GM23338 (cell line): ENCODE measurements around the gene CYTH1. TPM values are rescaled to one million over a fixed set of nuclear protein-coding genes. Genes with fewer than 3 reads are reported as not detected.

Experiments used
- ATAC-seq: fragments of 200-7000 bp; cut with Tn5 transposase; 3 replicates; pipeline ENCODE4 v1.9.1; 2020
- DNase-seq: peaks from one replicate; pipeline ENCODE4 v3.0.0-alpha.2; 2015; ENCODE audit warnings: low spot score
- H2AFZ ChIP-seq: fragments of 200-600 bp; sonication (generic); 2 replicates; pipeline ENCODE4 v1.8.0; 2016; ENCODE audit warnings: antibody characterized with exemption, mild to moderate bottlenecking, moderate library complexity
- H3F3A ChIP-seq: fragments of 200-600 bp; sonication (generic); replicated peaks from 2 replicates; pipeline ENCODE4 v1.8.0; 2017; ENCODE audit warnings: antibody characterized with exemption, mixed run types, low read depth
- H3K27ac ChIP-seq: fragments of 200-600 bp; sonication (generic); 2 replicates; pipeline ENCODE4 v1.6.1; 2016; ENCODE audit warnings: low read depth
- H3K27me3 ChIP-seq: fragments of 200-600 bp; sonication (generic); 2 replicates; pipeline ENCODE4 v1.8.0; 2016; ENCODE audit warnings: mild to moderate bottlenecking, mixed run types, moderate library complexity; ENCODE audit not compliant: insufficient read depth
- H3K36me3 ChIP-seq: fragments of 200-600 bp; sonication (generic); 2 replicates; pipeline ENCODE4 v1.8.0; 2016; ENCODE audit warnings: mild to moderate bottlenecking; ENCODE audit not compliant: insufficient read depth
- H3K4me1 ChIP-seq: fragments of 200-600 bp; sonication (generic); 2 replicates; pipeline ENCODE4 v1.8.0; 2016; ENCODE audit warnings: mild to moderate bottlenecking, moderate library complexity; ENCODE audit not compliant: insufficient read depth
- H3K4me2 ChIP-seq: fragments of 200-600 bp; sonication (generic); 2 replicates; pipeline ENCODE4 v1.7.1; 2017; ENCODE audit warnings: mixed run types
- H3K4me3 ChIP-seq: fragments of 200-600 bp; sonication (generic); 2 replicates; pipeline ENCODE4 v1.6.1; 2016; ENCODE audit warnings: mixed run types
- H3K79me2 ChIP-seq: fragments of 200-600 bp; sonication (generic); replicated peaks from 2 replicates; pipeline ENCODE4 v1.8.0; 2017; ENCODE audit warnings: mild to moderate bottlenecking; ENCODE audit not compliant: insufficient read depth
- H3K9me2 ChIP-seq: fragments of 200-600 bp; sonication (generic); 2 replicates; pipeline ENCODE4 v1.8.0; 2017; ENCODE audit not compliant: insufficient read depth
- H4K20me1 ChIP-seq: fragments of 200-600 bp; sonication (generic); replicated peaks from 2 replicates; pipeline ENCODE4 v1.8.0; 2017; ENCODE audit warnings: mild to moderate bottlenecking; ENCODE audit not compliant: insufficient read depth
- H3K27ac Mint-ChIP-seq: 2 replicates; pipeline ENCODE4 v1.8.0; 2020; ENCODE audit warnings: inconsistent platforms, mild to moderate bottlenecking, moderate library complexity, mixed read lengths
- H3K27me3 Mint-ChIP-seq: 3 replicates; pipeline ENCODE4 v1.8.0; 2022; ENCODE audit warnings: low read depth, mild to moderate bottlenecking, moderate library complexity, mixed read lengths, inconsistent platforms; ENCODE audit not compliant: insufficient read depth, poor library complexity
- H3K36me3 Mint-ChIP-seq: 3 replicates; pipeline ENCODE4 v1.8.0; 2021; ENCODE audit warnings: low read depth, mild to moderate bottlenecking, inconsistent platforms, moderate library complexity, mixed read lengths
- H3K4me1 Mint-ChIP-seq: 3 replicates; pipeline ENCODE4 v1.8.0; 2020; ENCODE audit warnings: mild to moderate bottlenecking, inconsistent platforms, mixed read lengths
- H3K4me3 Mint-ChIP-seq: 3 replicates; pipeline ENCODE4 v1.8.0; 2021; ENCODE audit warnings: moderate library complexity, mild to moderate bottlenecking, inconsistent platforms, mixed read lengths
- H3K9me3 Mint-ChIP-seq: 3 replicates; pipeline ENCODE4 v1.8.0; 2020; ENCODE audit warnings: moderate library complexity, mild to moderate bottlenecking, inconsistent platforms, mixed read lengths
- CREB1 ChIP-seq: fragments of 250-450 bp; sonication (Bioruptor Pico); IDR thresholded peaks from 2 replicates; pipeline ENCODE4 v1.5.0; 2020; ENCODE audit warnings: low read depth, mild to moderate bottlenecking, moderate library complexity
- EZH2 ChIP-seq: fragments of 200-600 bp; sonication (generic); IDR thresholded peaks from one replicate; pipeline ENCODE4 v1.8.0; 2017; ENCODE audit warnings: antibody characterized with exemption, mild to moderate bottlenecking, low read depth; ENCODE audit not compliant: unreplicated experiment
- EZH2phosphoT487 ChIP-seq: fragments of 200-600 bp; sonication (generic); IDR thresholded peaks from one replicate; pipeline ENCODE4 v1.8.1; 2018; ENCODE audit warnings: antibody characterized with exemption; ENCODE audit not compliant: unreplicated experiment
- JUNB ChIP-seq: IDR thresholded peaks from one replicate; pipeline ENCODE4 v1.6.1; 2016; ENCODE audit warnings: antibody characterized with exemption; ENCODE audit not compliant: unreplicated experiment
- NANOG ChIP-seq: IDR thresholded peaks from 2 replicates; pipeline ENCODE4 v1.6.1; 2016; ENCODE audit warnings: antibody characterized with exemption, borderline replicate concordance
- POLR2AphosphoS5 ChIP-seq: IDR thresholded peaks from 2 replicates; pipeline ENCODE4 v1.6.1; 2016; ENCODE audit warnings: antibody characterized with exemption, low read depth
- STAT1 ChIP-seq: IDR thresholded peaks from one replicate; pipeline ENCODE4 v1.6.1; 2016; ENCODE audit warnings: antibody characterized with exemption; ENCODE audit not compliant: unreplicated experiment
- ZNF114 ChIP-seq: fragments of 250-450 bp; sonication (Bioruptor Pico); IDR thresholded peaks from 2 replicates; pipeline ENCODE4 v1.5.0; 2020; ENCODE audit warnings: mild to moderate bottlenecking, moderate library complexity
- polyA plus RNA-seq: library from polyadenylated mRNA; unstranded; fragments of >200 nt; fragmentation: Nextera tagmentation; extraction: Ambion mirVana; gene quantifications from 2 replicates; pipeline ENCODE4 v1.2.1, GENCODE V29; 2016
- total RNA-seq: library from RNA; depleted of rRNA; stranded (reverse); fragments of >200 nt; shearing (Covaris generic); gene quantifications from 2 replicates; pipeline ENCODE4 v1.2.3, GENCODE V29; 2014
- TF ChIP-seq, protein P1 (sequence below), 2 experiments: fragments of 200-600 bp in 1 of 2; sonication (generic) in 1 of 2; conservative IDR thresholded peaks; 2 replicates each; pipeline versions ENCODE4 v1.5.1 to v1.6.1; 2016 to 2017; ENCODE audit warnings: antibody characterized with exemption in 2 of 2, low read depth in 2 of 2, mild to moderate bottlenecking in 2 of 2, moderate library complexity in 1 of 2
- TF ChIP-seq, protein P2 (sequence below): fragments of 250-450 bp; sonication (Bioruptor Pico); IDR thresholded peaks from 2 replicates; pipeline ENCODE4 v1.5.0; 2020; ENCODE audit warnings: mild to moderate bottlenecking, moderate library complexity
- TF ChIP-seq, protein P3 (sequence below): IDR thresholded peaks from 2 replicates; pipeline ENCODE4 v1.6.1; 2016; ENCODE audit warnings: antibody characterized with exemption

Gene CYTH1
- total and polyA plus RNA-seq, 2 experiments from 2014 or later: 13.8 to 14.5 TPM

DNA sequence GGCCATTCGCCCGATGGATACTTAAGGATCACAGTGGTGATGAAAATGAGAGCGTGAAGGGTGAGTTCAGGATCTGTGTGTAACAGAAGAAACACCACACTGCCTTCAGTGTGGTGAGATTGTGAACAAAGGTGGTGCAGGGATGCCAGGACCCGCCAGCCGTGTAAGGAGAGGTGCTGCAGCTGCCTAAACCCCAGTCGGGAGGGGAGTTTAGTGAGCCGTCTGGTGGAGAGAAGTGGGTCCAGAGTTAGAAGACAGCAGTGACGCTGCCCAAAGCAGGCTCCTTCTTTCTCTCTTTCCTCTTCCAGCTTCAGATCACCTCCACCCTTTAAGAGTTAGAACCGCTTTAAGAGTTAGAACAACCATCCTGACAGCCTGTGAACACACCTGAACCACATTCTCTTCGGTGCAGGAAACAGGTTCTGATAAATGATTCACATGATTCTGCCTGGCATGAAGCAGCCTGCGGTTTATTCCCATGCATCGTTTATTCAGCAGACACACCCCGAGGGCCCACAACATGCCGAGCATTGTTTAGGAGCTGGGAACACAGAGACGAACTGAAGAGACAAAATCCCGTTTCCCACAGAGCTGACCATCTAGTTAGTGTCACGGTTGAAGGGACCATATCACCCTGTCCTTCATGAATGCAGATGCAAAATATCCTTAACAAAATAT lies 120.8 kb downstream of the CYTH1 start:
- peaks cover 1% of the 10 kb centered on the region for H3K4me1 Mint-ChIP-seq
- DNase-seq (no peak), ATAC-seq (no peak)
- no peaks in the 10 kb centered on the region for H3K27me3 ChIP-seq
- H4K20me1 ChIP-seq: no peaks in the 10 kb centered on the region
- H3K36me3 ChIP-seq: no peaks in the 10 kb centered on the region
- no peaks in the 10 kb centered on the region for H3K9me3 Mint-ChIP-seq
- H3K27ac Mint-ChIP-seq: no peak overlapping the region
- H3K4me3 ChIP-seq: no peak overlapping the region
- no peaks in the 10 kb centered on the region for H3F3A ChIP-seq
- no peak for TF ChIP-seq CREB1 (CRISPR knock-in tag)
- TF ChIP-seq, protein P1, sequence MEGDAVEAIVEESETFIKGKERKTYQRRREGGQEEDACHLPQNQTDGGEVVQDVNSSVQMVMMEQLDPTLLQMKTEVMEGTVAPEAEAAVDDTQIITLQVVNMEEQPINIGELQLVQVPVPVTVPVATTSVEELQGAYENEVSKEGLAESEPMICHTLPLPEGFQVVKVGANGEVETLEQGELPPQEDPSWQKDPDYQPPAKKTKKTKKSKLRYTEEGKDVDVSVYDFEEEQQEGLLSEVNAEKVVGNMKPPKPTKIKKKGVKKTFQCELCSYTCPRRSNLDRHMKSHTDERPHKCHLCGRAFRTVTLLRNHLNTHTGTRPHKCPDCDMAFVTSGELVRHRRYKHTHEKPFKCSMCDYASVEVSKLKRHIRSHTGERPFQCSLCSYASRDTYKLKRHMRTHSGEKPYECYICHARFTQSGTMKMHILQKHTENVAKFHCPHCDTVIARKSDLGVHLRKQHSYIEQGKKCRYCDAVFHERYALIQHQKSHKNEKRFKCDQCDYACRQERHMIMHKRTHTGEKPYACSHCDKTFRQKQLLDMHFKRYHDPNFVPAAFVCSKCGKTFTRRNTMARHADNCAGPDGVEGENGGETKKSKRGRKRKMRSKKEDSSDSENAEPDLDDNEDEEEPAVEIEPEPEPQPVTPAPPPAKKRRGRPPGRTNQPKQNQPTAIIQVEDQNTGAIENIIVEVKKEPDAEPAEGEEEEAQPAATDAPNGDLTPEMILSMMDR (conservative IDR thresholded peaks at IDR 0.05; ENCODE audit: low read depth in 2 of 2): no peak
- no peak for TF ChIP-seq NANOG
- no peak for TF ChIP-seq STAT1
- no peak for TF ChIP-seq EZH2phosphoT487
- TF ChIP-seq JUNB: no peak
- TF ChIP-seq, protein P2, sequence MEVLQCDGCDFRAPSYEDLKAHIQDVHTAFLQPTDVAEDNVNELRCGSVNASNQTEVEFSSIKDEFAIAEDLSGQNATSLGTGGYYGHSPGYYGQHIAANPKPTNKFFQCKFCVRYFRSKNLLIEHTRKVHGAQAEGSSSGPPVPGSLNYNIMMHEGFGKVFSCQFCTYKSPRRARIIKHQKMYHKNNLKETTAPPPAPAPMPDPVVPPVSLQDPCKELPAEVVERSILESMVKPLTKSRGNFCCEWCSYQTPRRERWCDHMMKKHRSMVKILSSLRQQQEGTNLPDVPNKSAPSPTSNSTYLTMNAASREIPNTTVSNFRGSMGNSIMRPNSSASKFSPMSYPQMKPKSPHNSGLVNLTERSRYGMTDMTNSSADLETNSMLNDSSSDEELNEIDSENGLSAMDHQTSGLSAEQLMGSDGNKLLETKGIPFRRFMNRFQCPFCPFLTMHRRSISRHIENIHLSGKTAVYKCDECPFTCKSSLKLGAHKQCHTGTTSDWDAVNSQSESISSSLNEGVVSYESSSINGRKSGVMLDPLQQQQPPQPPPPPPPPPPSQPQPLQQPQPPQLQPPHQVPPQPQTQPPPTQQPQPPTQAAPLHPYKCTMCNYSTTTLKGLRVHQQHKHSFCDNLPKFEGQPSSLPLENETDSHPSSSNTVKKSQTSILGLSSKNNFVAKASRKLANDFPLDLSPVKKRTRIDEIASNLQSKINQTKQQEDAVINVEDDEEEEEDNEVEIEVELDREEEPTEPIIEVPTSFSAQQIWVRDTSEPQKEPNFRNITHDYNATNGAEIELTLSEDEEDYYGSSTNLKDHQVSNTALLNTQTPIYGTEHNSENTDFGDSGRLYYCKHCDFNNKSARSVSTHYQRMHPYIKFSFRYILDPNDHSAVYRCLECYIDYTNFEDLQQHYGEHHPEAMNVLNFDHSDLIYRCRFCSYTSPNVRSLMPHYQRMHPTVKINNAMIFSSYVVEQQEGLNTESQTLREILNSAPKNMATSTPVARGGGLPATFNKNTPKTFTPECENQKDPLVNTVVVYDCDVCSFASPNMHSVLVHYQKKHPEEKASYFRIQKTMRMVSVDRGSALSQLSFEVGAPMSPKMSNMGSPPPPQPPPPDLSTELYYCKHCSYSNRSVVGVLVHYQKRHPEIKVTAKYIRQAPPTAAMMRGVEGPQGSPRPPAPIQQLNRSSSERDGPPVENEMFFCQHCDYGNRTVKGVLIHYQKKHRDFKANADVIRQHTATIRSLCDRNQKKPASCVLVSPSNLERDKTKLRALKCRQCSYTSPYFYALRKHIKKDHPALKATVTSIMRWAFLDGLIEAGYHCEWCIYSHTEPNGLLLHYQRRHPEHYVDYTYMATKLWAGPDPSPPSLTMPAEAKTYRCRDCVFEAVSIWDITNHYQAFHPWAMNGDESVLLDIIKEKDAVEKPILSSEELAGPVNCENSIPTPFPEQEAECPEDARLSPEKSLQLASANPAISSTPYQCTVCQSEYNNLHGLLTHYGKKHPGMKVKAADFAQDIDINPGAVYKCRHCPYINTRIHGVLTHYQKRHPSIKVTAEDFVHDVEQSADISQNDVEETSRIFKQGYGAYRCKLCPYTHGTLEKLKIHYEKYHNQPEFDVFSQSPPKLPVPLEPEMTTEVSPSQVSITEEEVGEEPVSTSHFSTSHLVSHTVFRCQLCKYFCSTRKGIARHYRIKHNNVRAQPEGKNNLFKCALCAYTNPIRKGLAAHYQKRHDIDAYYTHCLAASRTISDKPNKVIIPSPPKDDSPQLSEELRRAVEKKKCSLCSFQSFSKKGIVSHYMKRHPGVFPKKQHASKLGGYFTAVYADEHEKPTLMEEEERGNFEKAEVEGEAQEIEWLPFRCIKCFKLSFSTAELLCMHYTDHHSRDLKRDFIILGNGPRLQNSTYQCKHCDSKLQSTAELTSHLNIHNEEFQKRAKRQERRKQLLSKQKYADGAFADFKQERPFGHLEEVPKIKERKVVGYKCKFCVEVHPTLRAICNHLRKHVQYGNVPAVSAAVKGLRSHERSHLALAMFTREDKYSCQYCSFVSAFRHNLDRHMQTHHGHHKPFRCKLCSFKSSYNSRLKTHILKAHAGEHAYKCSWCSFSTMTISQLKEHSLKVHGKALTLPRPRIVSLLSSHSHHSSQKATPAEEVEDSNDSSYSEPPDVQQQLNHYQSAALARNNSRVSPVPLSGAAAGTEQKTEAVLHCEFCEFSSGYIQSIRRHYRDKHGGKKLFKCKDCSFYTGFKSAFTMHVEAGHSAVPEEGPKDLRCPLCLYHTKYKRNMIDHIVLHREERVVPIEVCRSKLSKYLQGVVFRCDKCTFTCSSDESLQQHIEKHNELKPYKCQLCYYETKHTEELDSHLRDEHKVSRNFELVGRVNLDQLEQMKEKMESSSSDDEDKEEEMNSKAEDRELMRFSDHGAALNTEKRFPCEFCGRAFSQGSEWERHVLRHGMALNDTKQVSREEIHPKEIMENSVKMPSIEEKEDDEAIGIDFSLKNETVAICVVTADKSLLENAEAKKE: no peak
- TF ChIP-seq ZNF114 (CRISPR knock-in tag): no peak
- no peak for TF ChIP-seq POLR2AphosphoS5
- no peak for TF ChIP-seq EZH2
- TF ChIP-seq, protein P3, sequence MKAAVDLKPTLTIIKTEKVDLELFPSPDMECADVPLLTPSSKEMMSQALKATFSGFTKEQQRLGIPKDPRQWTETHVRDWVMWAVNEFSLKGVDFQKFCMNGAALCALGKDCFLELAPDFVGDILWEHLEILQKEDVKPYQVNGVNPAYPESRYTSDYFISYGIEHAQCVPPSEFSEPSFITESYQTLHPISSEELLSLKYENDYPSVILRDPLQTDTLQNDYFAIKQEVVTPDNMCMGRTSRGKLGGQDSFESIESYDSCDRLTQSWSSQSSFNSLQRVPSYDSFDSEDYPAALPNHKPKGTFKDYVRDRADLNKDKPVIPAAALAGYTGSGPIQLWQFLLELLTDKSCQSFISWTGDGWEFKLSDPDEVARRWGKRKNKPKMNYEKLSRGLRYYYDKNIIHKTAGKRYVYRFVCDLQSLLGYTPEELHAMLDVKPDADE: no peak
- H2AFZ ChIP-seq: no peak overlapping the region
- H3K9me2 ChIP-seq: no peaks in the 10 kb centered on the region
- peaks cover 1% of the 10 kb centered on the region for H3K27me3 Mint-ChIP-seq
- H3K79me2 ChIP-seq: no peaks in the 10 kb centered on the region
- H3K36me3 Mint-ChIP-seq: no peaks in the 10 kb centered on the region
- no peak overlapping the region for H3K27ac ChIP-seq
- H3K4me1 ChIP-seq: no peaks in the 10 kb centered on the region
- H3K4me2 ChIP-seq: no peak overlapping the region
- no peak overlapping the region for H3K4me3 Mint-ChIP-seq
